ENCODE results near the gene PAIP2.
"Not testable (repeated sequence)": the region's sequence is repeated elsewhere in the genome, so short reads cannot be mapped to it uniquely, and the experiment has no call there.

Gene PAIP2

DNA sequence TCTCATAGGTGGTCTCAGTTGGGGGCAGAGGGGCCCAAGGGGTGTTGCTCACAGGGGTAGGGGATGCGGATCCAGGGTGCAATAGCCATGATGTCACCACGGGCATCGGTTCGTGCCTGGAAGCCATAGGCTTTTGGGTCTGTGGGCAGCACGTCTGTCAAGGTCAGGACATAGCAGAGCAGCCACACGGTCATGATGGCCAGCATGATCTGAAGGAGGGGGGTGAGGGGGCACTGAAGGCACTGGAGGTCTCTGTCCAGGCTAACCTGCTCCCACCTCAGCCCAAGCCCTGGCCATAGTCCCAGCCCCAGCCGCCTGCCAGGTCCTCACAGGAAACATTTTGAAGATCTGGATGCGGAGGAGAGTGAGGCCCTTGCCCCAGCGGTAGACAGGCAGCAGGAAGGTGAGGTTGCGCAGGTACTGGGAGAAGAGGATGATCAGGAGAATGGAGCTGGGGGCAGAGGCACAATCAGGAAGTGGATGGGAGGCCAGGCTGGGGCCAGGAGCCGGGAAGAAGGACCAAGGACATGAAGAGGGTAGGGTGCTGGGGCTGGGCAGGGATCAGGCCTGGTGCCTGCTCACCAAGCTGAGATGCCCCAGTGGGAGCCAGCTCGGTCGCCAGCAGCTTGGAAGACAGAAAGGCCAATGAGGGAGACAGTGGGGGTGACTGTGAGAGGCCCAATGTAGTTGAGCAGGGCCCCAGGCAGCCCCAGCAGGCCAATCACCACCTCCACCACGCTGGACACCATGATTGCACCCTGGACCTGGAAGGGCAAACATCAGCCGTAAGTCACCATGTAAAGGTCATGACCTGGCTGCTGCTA lies 38.2 kb downstream of the PAIP2 start:
- no peak for DNase-seq

- no peak for DNase-seq
Observed at GRCh38 chr5:139381837-139382761, 40.4 kb downstream of the PAIP2 start.

DNA sequence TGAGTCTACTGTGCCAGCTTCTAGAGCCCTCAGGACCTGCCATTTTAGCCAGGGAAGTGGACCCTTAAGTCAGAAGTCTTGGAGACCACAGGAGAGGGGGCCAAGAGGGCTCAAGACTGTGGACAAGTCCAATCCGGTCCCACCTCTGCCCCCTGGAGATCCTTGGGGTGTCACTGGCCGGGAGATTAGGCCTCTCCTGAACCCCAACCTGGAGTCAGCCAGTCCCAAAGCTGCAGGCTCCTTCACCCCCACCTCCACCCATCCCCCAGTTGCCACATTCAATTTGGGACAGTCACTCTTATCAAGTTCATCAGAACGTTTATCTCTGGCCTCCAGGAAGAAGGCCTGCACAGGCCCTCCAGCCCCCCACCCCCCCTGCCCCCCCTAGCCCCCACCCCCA lies 41.2 kb downstream of the PAIP2 start:
- DNase-seq: no peak

DNA sequence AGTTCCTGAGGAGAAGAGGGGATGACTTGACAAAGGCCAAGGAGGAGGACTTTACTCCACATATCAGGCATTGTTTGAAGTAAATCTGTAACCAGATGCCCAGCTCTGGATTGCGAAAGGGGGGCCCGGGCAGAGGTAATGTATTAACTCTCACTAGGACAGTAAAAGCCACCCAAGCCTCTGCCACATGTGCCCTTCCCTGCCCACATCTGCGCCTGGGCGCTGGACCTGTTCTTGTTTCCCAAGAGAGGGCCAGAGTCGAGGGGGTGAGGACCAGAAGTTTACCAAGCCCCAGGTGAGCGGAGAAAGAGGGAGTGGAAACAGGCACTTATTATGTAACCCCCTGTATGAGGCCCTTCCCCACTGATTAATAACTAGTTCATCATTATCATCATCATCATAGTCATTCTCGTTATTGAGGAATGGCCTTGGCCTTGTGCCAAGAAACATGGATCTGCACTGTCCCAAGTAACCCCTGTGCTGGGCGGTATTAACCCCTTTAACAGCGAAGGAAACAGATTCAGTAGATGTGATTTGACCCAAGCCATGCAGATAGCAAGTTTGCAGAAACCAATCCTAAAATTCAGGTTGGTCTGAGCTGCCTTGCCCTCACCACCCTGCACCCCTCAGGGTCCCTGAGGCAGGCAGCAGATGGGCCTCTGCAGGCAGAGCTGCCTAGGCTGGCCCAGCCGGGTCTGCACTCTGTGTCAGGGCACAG lies 41.8 kb downstream of the PAIP2 start, which contains the start of gene SLC23A1:
Gene SLC23A1 (minus strand): TSS at position 23 of the 718 bp plus-strand sequence. CDS start 44 bp downstream, outside the sequence.
- DNase-seq: no peak

DNA sequence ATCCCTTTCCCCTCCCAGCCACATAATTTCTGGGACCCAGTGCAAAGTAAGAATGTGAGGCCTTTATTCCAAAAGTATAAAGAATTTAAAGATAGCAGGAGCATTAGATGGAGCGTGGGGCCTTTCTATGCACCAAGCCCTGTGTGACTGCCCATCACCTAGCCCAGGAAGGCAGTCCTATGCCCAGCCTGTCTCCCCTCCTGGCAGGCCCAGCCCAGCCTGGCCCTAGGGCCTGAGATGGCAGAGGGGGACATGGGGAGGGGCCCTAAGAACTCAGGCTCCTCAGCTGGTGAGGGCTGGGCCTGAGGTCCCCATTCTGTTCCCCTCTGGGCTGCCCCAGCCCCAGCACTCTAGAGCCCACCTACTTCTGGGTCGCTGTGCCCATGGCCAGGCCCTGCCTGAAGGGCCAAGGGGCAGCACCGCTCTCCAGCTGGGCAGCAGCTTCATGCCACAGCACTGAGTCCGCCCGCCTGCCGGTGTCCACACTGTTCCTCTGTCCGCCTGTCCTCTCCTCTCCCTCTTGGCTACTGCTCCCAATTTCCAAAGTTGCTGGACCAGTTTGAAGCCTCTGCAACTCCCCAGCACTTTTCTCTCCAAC lies 42.4 kb downstream of the PAIP2 start:
- DNase-seq: no peak

DNA sequence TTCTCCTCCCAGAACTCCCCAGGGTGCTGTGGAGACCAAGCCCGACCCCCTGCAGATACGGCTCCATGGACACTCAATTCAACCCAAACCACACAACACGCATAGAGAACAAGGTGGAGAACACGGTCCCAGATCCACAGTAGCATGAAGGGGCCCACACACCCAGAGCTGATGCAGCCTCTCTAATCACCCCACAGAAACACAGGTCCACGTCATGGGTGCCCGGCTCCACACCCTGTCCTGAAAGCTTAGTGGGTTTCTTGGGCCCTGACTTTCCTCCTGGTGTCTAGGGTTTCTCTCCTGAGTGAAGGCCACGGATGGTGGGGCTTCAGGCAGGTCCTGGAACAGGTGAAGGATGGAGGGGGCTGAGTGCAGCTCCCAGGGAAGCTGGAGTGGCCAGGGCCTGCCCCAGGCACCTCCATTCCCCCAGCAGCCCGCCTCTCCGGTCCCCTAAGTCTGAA lies 43.0 kb downstream of the PAIP2 start:
- DNase-seq: no peak

DNA sequence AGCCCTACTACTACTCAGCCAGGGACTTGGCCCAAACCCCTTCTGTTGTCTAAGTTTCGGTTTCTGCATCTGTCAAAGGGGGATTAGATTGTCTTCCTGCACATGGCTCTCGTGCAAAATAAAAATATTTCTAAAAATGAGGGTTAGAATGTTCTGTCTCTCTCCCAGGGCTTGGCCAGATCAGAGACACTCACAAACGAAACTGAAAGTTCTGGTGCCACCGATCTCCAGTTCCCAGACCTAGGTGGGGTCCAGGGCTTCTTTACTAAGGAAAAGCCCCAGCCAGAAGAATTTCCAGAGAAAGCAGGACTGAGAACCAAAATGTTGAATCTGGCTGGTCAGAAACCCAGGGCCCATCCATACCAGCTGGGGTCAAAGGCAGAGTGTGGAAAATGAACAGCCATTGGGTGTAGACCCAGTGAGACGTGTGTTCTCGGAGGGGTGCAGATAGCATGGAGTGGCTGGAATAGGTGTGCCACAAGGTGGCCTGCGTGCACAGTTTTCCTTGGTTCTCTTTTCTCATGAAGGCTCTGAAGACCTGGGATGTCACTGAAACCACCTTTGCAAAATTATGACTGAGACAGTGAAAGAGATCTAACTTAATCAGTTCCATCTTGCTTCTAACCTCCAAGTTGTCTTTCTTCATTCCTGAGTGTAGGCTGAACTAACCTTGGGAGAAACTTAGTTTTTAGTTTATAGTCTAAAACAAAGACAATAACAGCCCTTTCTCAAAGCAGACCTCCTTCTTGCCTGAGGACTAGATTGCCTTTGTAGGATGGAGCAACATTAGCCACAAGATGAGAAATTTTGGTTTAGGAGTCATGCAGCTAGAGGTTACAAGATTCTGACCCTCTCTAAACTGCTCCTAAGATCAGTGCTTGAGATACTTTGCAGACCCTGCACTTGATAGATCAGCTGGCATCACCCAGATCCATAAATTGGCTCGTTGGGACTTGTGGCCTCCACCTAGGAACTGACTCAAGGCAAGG lies 43.7 kb downstream of the PAIP2 start:
- DNase-seq: no peak

- no peak for DNase-seq
Observed at GRCh38 chr5:139386050-139386438, 44.4 kb downstream of the PAIP2 start.

GRCh38 chr5:139386956-139387355 lies 45.3 kb downstream of the PAIP2 start:
- not testable (repeated sequence) for DNase-seq

- no peak for DNase-seq
Observed at GRCh38 chr5:139387611-139388197, 46.0 kb downstream of the PAIP2 start.

GRCh38 chr5:139388198-139388821 lies 46.7 kb downstream of the PAIP2 start:
- DNase-seq: no peak

DNA sequence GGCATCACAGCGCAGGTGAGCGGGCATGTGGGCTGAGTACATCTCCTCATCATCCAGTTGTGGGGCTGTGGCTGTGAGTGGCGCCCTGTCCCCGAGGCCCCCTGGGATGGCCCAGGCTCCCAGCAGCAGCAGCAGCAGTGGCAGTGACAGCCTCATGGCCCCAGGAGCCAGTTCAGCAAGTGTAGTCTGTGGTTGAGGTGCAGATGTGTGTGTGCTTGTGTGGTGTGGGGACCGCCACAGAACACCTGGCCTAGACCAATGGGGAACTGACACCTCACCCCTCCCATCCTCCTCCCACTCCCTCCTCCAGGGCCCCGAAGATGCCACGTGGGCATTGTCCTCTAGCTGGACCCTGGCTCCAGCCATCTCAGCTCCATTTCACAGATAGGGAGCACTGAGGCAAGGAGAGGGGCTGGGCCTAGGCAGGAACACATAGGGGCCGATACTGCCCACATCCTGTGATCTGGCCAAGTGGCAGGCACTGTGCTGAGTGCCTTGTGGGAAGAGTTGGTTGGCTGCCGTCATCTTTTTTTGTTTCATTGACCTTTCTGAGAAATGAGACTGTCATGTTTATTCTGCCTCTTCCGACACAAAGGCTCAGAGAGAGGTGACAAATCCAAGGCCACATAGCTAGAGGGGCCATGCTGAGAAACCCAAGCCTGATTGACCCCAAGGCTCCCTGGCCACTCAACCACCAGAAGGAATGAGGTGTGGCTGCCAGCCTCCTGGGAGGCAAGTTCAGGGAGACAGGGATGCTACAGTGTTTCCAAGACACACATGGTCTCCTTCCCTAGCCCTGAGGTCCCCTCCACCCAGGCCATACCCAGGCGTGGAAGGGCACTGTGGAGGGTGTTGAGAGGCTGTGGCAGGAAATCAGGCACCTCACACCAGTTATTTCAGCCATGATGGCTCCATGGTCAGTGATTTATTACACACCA lies 48.3 kb downstream of the PAIP2 start, which contains the start of gene MZB1:
Gene MZB1 (minus strand): TSS at position 213 of the 938 bp plus-strand sequence. CDS start 57 bp downstream, at position 156.
- DNase-seq: no peak

DNA sequence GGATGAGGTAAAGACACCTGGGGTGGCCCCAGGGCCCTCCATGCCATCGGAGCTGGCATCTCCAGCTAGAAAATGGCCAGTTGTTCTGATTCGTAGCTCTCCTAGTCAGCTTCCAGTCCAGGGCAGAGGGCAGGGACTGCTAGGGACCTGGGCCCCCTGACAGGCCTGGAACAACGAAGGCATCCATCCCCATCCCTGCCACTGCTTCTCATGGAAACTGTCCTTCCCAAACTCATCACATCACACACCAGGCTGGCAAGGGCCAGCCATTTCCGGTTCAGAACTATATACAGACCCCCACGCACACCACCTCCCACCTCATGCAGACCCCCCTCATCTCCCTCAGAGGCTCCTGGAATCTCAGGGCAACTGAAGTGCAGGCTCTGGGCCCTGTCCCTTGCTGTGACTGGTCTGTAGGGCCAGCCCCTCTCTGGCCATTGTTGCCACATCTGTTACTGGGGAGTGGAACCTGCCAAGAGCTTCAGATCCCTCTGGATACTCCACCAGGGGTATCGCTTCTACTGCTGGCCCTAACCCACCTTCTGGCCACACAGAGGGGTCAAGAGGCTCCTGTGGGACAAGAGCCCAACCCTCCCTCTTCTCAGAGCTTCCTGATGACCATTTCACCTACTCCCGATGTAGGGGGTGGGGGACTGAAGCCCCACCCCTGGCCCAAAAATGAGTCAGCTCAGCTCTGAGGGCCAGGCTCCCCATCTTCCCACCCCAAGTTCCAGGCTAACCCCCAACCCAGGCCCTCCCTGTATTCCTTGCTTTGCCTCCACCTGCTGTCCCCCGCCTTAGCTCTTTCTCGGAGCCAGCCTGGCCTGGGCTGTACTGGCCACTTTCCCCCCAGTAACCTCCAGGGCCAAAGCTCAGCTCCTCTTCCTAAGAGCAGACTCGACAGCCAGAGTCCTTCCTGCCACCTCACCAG lies 49.2 kb downstream of the PAIP2 start:
- no peak for DNase-seq

- DNase-seq: no peak
Observed at GRCh38 chr5:139391570-139392323, 50.1 kb downstream of the PAIP2 start.

DNA sequence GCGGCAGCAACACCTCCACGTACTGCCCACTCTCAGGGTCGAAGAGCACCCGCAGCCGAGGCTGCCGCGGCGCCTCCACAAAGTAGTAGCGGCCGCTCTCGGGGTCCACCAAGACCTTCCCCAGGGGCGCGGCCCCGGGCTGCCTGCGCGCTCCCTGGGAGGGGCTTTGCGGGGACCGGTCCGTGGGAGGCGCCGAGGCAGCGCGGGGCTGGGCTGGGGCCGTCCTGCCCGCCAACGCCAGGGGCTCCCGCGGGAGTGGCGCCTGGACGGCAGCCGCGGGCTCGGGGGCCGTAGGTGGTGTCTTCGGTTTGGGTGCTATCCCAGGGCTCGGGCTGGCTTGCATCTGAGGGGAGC lies 50.6 kb downstream of the PAIP2 start:
- no peak for DNase-seq

- peak; percentile 56 for DNase-seq
Observed at GRCh38 chr5:139392678-139393496, 51.2 kb downstream of the PAIP2 start.
